CD4-positive, alpha-beta memory T cell (primary cell): Measurements from ENCODE around the gene CCSER1. TPM values are rescaled to one million over a fixed set of nuclear protein-coding genes. Genes with fewer than 3 reads are reported as not detected.

Experiments used
- CTCF ChIA-PET: fragments of 350-600 bp; sonication (Branson Sonifier 250); formaldehyde crosslinking; loops from one replicate; lab custom pipeline; 2021; ENCODE audit warnings: inconsistent platforms; ENCODE audit not compliant: partially characterized antibody; lab: Charles Lee
- POLR2A ChIA-PET: fragments of 350-600 bp; sonication (Branson Sonifier 250); formaldehyde crosslinking; loops from one replicate; lab custom pipeline; 2021; ENCODE audit not compliant: partially characterized antibody; lab: Charles Lee
- DNase-seq, 5 donors: peaks; one replicate each; pipeline versions ENCODE4 v3.0.0 to v3.0.0-alpha.2; 2020 to 2022; ENCODE audit warnings: mixed read lengths in 1 of 5
- H3K27ac ChIP-seq: one replicate; pipeline ENCODE4 v1.7.0; 2013; ENCODE audit warnings: low read depth, low read length
- H3K27me3 ChIP-seq: 2 replicates; pipeline ENCODE4 v1.7.0; 2013; ENCODE audit warnings: mild to moderate bottlenecking, low read length, moderate library complexity; ENCODE audit not compliant: insufficient read depth
- H3K36me3 ChIP-seq: 2 replicates; pipeline ENCODE4 v1.7.0; 2013; ENCODE audit warnings: mild to moderate bottlenecking, low read length, moderate library complexity; ENCODE audit not compliant: insufficient read depth
- H3K4me1 ChIP-seq: 2 replicates; pipeline ENCODE4 v1.7.0; 2013; ENCODE audit warnings: mild to moderate bottlenecking, low read length, moderate library complexity; ENCODE audit not compliant: insufficient read depth
- H3K4me3 ChIP-seq, 2 donors: one replicate each; pipeline ENCODE4 v1.7.0; 2013; ENCODE audit warnings: low read length in 2 of 2, mild to moderate bottlenecking in 1 of 2
- H3K9me3 ChIP-seq, 2 donors: one replicate each; pipeline ENCODE4 v1.7.0; 2013; ENCODE audit warnings: low read length in 2 of 2, control low read depth in 1 of 2; ENCODE audit not compliant: control insufficient read depth in 1 of 2
- H3K27ac Mint-ChIP-seq, 7 donors: one replicate each; pipeline ENCODE4 v1.8.0; 2020 to 2021; ENCODE audit warnings: mixed read lengths in 7 of 7, mild to moderate bottlenecking in 6 of 7, inconsistent platforms in 3 of 7, moderate library complexity in 3 of 7
- H3K27me3 Mint-ChIP-seq, 2 donors: one replicate each; pipeline ENCODE4 v1.8.0; 2020 to 2021; ENCODE audit warnings: mixed read lengths in 2 of 2
- H3K36me3 Mint-ChIP-seq, 2 donors: one replicate each; pipeline ENCODE4 v1.8.0; 2020 to 2021; ENCODE audit warnings: mixed read lengths in 2 of 2, inconsistent platforms in 1 of 2, mild to moderate bottlenecking in 1 of 2
- H3K4me1 Mint-ChIP-seq, 4 donors: one replicate each; pipeline ENCODE4 v1.8.0; 2020 to 2021; ENCODE audit warnings: mixed read lengths in 4 of 4, mild to moderate bottlenecking in 1 of 4
- H3K4me3 Mint-ChIP-seq, 8 donors: one replicate each; pipeline ENCODE4 v1.8.0; 2020 to 2021; ENCODE audit warnings: mixed read lengths in 8 of 8, mild to moderate bottlenecking in 7 of 8, moderate library complexity in 6 of 8, inconsistent platforms in 3 of 8
- H3K9me3 Mint-ChIP-seq, 8 donors: one replicate each; pipeline ENCODE4 v1.8.0; 2020 to 2021; ENCODE audit warnings: mixed read lengths in 8 of 8, mild to moderate bottlenecking in 5 of 8, inconsistent platforms in 3 of 8, moderate library complexity in 1 of 8
- intact Hi-C: fragments of 100-400 bp; cut with micrococcal nuclease; formaldehyde crosslinking; loops from one replicate; pipeline ENCODE4 v1.15.1; 2023
- polyA plus RNA-seq, 2 donors: library from polyadenylated mRNA; unstranded; fragments of 300-500 nt; fragmentation: Illumina TruSeq; gene quantifications; one replicate each; pipeline ENCODE4 v1.2.3, GENCODE V29; 2021
- total RNA-seq, 2 experiments: library from RNA; stranded (reverse); gene quantifications; one replicate each; pipeline ENCODE4 v1.2.3, GENCODE V29; 2021

The CCSER1 gene
- total and polyA plus RNA-seq, 4 experiments from 2014 or later, result 0.47 to 2.0 (median 1.7) TPM; not detected in 1

DNA sequence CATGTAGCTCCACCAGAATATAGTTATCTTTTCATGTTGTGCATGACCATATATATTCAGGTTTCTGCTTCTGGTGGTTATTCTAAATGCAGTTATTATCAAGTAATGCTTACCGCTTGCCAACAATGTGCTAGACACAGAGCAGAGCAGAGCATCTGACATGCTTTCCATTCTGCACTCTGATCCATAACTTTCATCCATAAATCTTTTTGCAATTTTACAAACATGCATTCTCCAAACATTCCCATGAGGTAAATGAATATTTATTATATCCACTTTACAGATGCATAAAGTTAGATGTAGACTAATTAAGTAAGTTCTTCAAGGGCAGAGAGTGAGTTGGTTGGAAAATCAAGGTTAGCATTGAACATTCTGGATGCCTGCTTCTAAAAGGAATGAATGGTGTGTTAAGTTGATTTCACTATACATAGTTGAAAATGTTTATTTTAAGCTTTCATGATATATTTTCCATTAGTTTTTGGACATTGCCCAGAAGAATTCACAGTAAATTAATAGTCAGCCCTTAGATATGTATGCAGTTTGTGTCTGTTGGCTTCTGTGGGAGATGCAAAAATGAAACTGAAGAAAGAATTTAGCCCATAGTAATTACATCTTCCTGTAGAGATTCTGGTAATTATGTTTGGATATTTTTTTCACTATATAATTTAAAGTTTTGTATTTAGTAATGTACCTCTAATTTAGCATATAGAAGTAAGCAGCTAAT lies 867.8 kb downstream of the CCSER1 start:
- Mint-ChIP-seq H3K36me3 (no peaks in the 10 kb centered on the region), H3K9me3 (peaks cover 0 to 10% (median 2%) of the 10 kb centered on the region in 8 donors), H3K27ac (no peak overlapping the region), H3K4me1 (no peaks in the 10 kb centered on the region), H3K27me3 (no peaks in the 10 kb centered on the region), H3K4me3 (no peak overlapping the region)
- no peaks in the 10 kb centered on the region for H3K9me3 ChIP-seq
- no peak for DNase-seq
- H3K27ac ChIP-seq, result no peak overlapping the region
- ChIA-PET CTCF (no interaction called here), POLR2A (no interaction called here)
- no peak overlapping the region for H3K4me3 ChIP-seq
- intact Hi-C loops, result no loop called here
- H3K27me3 ChIP-seq, result no peaks in the 10 kb centered on the region
- H3K4me1 ChIP-seq, result no peaks in the 10 kb centered on the region
- no peaks in the 10 kb centered on the region for H3K36me3 ChIP-seq

DNA sequence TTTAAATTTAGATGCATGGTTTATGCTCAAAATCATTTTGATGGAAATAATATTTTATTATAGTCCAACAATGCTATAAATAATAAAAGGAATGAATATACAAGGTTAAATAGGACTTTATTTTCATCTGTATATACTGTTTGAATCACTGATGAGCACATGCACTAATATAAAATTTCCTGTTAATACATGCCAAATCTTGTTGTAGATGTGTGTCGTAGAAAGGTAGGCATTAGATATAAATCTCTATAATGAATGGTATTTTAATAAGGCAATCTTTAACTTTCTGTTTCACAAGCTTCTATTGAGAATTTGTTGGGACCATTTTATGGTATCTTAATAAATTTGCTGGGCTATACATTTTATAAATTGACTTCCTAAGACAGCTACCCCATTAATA lies 868.8 kb downstream of the CCSER1 start:
- H3K27ac Mint-ChIP-seq, result no peak overlapping the region
- no peaks in the 10 kb centered on the region for H3K9me3 ChIP-seq
- H3K4me1 ChIP-seq, result no peaks in the 10 kb centered on the region
- no peaks in the 10 kb centered on the region for H3K27me3 Mint-ChIP-seq
- H3K4me1 Mint-ChIP-seq, result no peaks in the 10 kb centered on the region
- ChIA-PET CTCF (no interaction called here), POLR2A (no interaction called here)
- no peak for DNase-seq
- H3K9me3 Mint-ChIP-seq, result peaks cover 0 to 10% (median 2%) of the 10 kb centered on the region in 8 donors
- H3K36me3 Mint-ChIP-seq, result no peaks in the 10 kb centered on the region
- H3K4me3 Mint-ChIP-seq, result no peak overlapping the region
- intact Hi-C loops, result no loop called here
- H3K36me3 ChIP-seq, result no peaks in the 10 kb centered on the region
- no peak overlapping the region for H3K4me3 ChIP-seq
- H3K27ac ChIP-seq, result no peak overlapping the region
- no peaks in the 10 kb centered on the region for H3K27me3 ChIP-seq

GRCh38 chr4:90996813-90997212 lies 869.6 kb downstream of the CCSER1 start:
- ChIA-PET POLR2A (no interaction called here), CTCF (no interaction called here)
- DNase-seq, result no peak
- no peaks in the 10 kb centered on the region for H3K27me3 ChIP-seq
- no peak overlapping the region for H3K27ac ChIP-seq
- H3K9me3 ChIP-seq, result no peaks in the 10 kb centered on the region
- Mint-ChIP-seq H3K36me3 (no peaks in the 10 kb centered on the region), H3K27ac (no peak overlapping the region), H3K27me3 (no peaks in the 10 kb centered on the region), H3K4me3 (no peak overlapping the region), H3K9me3 (peaks cover 0 to 10% (median 3%) of the 10 kb centered on the region in 8 donors), H3K4me1 (no peaks in the 10 kb centered on the region)
- no peak overlapping the region for H3K4me3 ChIP-seq
- no peaks in the 10 kb centered on the region for H3K36me3 ChIP-seq
- intact Hi-C loops, result no loop called here
- H3K4me1 ChIP-seq, result no peaks in the 10 kb centered on the region

- Histone ChIP-seq H3K9me3 (no peaks in the 10 kb centered on the region), H3K36me3 (no peaks in the 10 kb centered on the region), H3K4me1 (no peaks in the 10 kb centered on the region), H3K27me3 (no peaks in the 10 kb centered on the region), H3K4me3 (no peak overlapping the region), H3K27ac (no peak overlapping the region)
- intact Hi-C loops, result no loop called here
- no peak overlapping the region for H3K27ac Mint-ChIP-seq
- no peak for DNase-seq
- ChIA-PET CTCF (no interaction called here), POLR2A (no interaction called here)
- H3K4me1 Mint-ChIP-seq, result no peaks in the 10 kb centered on the region
- no peaks in the 10 kb centered on the region for H3K36me3 Mint-ChIP-seq
- no peak overlapping the region for H3K4me3 Mint-ChIP-seq
- peaks cover 0 to 5% (median 0%) of the 10 kb centered on the region in 8 donors for H3K9me3 Mint-ChIP-seq
- H3K27me3 Mint-ChIP-seq, result no peaks in the 10 kb centered on the region
These were observed 888.7 kb downstream of the CCSER1 start for GRCh38 chr4:91015861-91016260.

DNA sequence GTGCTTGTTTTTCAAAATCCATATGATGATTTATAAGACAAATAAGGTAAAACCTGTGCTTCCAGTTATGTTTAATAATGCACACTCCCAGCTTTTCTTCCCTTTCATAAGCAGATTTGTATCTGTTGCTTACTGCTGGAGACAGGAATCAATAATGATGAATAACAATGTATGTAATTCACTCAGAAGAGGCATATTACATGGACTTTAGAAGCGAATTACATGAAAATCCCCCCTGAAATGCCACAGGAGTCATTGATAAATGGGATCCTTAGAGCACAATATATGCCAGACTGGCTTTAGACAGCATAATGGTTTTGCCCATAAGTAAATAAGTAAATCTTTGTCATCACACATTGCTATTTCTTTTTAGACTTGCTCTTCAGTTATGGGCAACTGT lies 892.3 kb downstream of the CCSER1 start:
- intact Hi-C loops, result no loop called here
- Mint-ChIP-seq H3K36me3 (no peaks in the 10 kb centered on the region), H3K4me3 (no peak overlapping the region), H3K9me3 (peaks cover 0 to 2% (median 0%) of the 10 kb centered on the region in 8 donors), H3K27me3 (no peaks in the 10 kb centered on the region), H3K4me1 (no peaks in the 10 kb centered on the region), H3K27ac (no peak overlapping the region)
- Histone ChIP-seq H3K27ac (no peak overlapping the region), H3K4me3 (no peak overlapping the region), H3K4me1 (no peaks in the 10 kb centered on the region), H3K9me3 (no peaks in the 10 kb centered on the region), H3K36me3 (no peaks in the 10 kb centered on the region), H3K27me3 (no peaks in the 10 kb centered on the region)
- CTCF ChIA-PET, result no interaction called here
- POLR2A ChIA-PET, result no interaction called here
- no peak for DNase-seq

- ChIA-PET POLR2A (no interaction called here), CTCF (no interaction called here)
- H3K27ac ChIP-seq, result no peak overlapping the region
- no peak overlapping the region for H3K4me3 Mint-ChIP-seq
- no peaks in the 10 kb centered on the region for H3K27me3 ChIP-seq
- H3K27ac Mint-ChIP-seq, result no peak overlapping the region
- H3K27me3 Mint-ChIP-seq, result no peaks in the 10 kb centered on the region
- H3K36me3 Mint-ChIP-seq, result no peaks in the 10 kb centered on the region
- intact Hi-C loops, result no loop called here
- peaks cover 0 to 7% (median 0%) of the 10 kb centered on the region in 8 donors for H3K9me3 Mint-ChIP-seq
- no peaks in the 10 kb centered on the region for H3K4me1 ChIP-seq
- DNase-seq, result no peak
- no peaks in the 10 kb centered on the region for H3K36me3 ChIP-seq
- no peaks in the 10 kb centered on the region for H3K4me1 Mint-ChIP-seq
- no peaks in the 10 kb centered on the region for H3K9me3 ChIP-seq
- H3K4me3 ChIP-seq, result no peak overlapping the region
These were observed 898.3 kb downstream of the CCSER1 start for GRCh38 chr4:91025241-91026148.

DNA sequence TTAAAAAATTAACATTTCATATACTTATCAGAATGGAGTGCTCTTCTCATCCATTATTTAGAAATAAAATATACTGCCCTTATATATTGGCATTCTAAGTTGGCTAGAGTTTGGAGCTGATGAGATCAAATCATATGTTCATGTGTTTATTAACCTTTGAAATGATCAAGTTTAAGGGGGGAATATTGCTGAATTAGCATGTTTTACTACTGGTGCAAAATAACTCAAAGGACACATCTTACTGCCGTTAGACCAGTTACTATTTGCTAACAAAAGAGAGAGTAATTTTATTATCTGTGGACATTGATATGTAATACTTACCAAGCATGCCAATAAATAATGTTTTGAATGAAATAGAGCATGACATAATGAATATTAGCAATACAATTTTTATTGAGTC lies 901.0 kb downstream of the CCSER1 start:
- Mint-ChIP-seq H3K4me1 (no peaks in the 10 kb centered on the region), H3K9me3 (peaks cover 0 to 7% (median 0%) of the 10 kb centered on the region in 8 donors), H3K36me3 (no peaks in the 10 kb centered on the region), H3K27me3 (no peaks in the 10 kb centered on the region), H3K4me3 (no peak overlapping the region), H3K27ac (no peak overlapping the region)
- no peaks in the 10 kb centered on the region for H3K27me3 ChIP-seq
- no peak for DNase-seq
- no peaks in the 10 kb centered on the region for H3K36me3 ChIP-seq
- H3K4me3 ChIP-seq, result no peak overlapping the region
- intact Hi-C loops, result no loop called here
- CTCF ChIA-PET, result no interaction called here
- H3K27ac ChIP-seq, result no peak overlapping the region
- no peaks in the 10 kb centered on the region for H3K9me3 ChIP-seq
- H3K4me1 ChIP-seq, result no peaks in the 10 kb centered on the region
- POLR2A ChIA-PET, result no interaction called here
